Measurements from ENCODE around the gene USP17L29. TPM values are rescaled to one million over a fixed set of nuclear protein-coding genes. Genes with fewer than 3 reads are reported as not detected.

USP17L29 gene
- total RNA-seq = not detected in 2 replicates

GRCh38 chr4:9353338-9353737 is at the start of gene USP17L29:
TSS of gene USP17L29 (plus strand) at chr4:9353638. CDS start at chr4:9353638, 0 bp downstream.

GRCh38 chr4:9324865-9325264 is 28.6 kb upstream of the USP17L29 start, which contains the start of gene USP17L24:
TSS of gene USP17L24 (plus strand) at chr4:9325165. CDS start at chr4:9325165, 0 bp downstream.

GRCh38 chr4:9329611-9330010 is 23.8 kb upstream of the USP17L29 start, which contains the start of gene USP17L25:
TSS of gene USP17L25 (plus strand) at chr4:9329911. CDS start at chr4:9329911, 0 bp downstream.

GRCh38 chr4:9334358-9334757 is 19.1 kb upstream of the USP17L29 start, which contains the start of gene USP17L26:
TSS of gene USP17L26 (plus strand) at chr4:9334658. CDS start at chr4:9334658, 0 bp downstream.

GRCh38 chr4:9339103-9339502 is 14.3 kb upstream of the USP17L29 start, which contains the start of gene USP17L5:
TSS of gene USP17L5 (plus strand) at chr4:9339403. CDS start at chr4:9339403, 0 bp downstream.

GRCh38 chr4:9343848-9344247 is 9.6 kb upstream of the USP17L29 start, which contains the start of gene USP17L27:
TSS of gene USP17L27 (plus strand) at chr4:9344148. CDS start at chr4:9344148, 0 bp downstream.

GRCh38 chr4:9348593-9348992 is 4.8 kb upstream of the USP17L29 start, which contains the start of gene USP17L28:
TSS of gene USP17L28 (plus strand) at chr4:9348893. CDS start at chr4:9348893, 0 bp downstream.

GRCh38 chr4:9362829-9363228 is 9.4 kb downstream of the USP17L29 start, which contains the start of gene USP17L30:
TSS of gene USP17L30 (plus strand) at chr4:9363129. CDS start at chr4:9363129, 0 bp downstream.

Other genes with a start within 250 kb of the USP17L29 start
- not detected in 2 replicates for gene FAM90A26, start 183.2 kb upstream of the USP17L29 start, total RNA-seq
- gene USP17L10, start 143.0 kb upstream of the USP17L29 start, total RNA-seq = not detected in 2 replicates
- not detected in 2 replicates for gene USP17L11, start 138.2 kb upstream of the USP17L29 start, total RNA-seq
- gene USP17L12, start 133.5 kb upstream of the USP17L29 start, total RNA-seq = not detected in 2 replicates
- gene USP17L13, start 128.7 kb upstream of the USP17L29 start, total RNA-seq = not detected in 2 replicates
- not detected in 2 replicates for gene USP17L15, start 119.3 kb upstream of the USP17L29 start, total RNA-seq
- not detected in 2 replicates for gene USP17L17, start 109.8 kb upstream of the USP17L29 start, total RNA-seq
- gene USP17L18, start 105.0 kb upstream of the USP17L29 start, total RNA-seq = not detected in 2 replicates
- gene USP17L19, start 100.3 kb upstream of the USP17L29 start, total RNA-seq = not detected in 2 replicates
- not detected in 2 replicates for gene USP17L20, start 95.5 kb upstream of the USP17L29 start, total RNA-seq
- gene USP17L21, start 90.8 kb upstream of the USP17L29 start, total RNA-seq = not detected in 2 replicates
- not detected in 2 replicates for gene USP17L22, start 86.0 kb upstream of the USP17L29 start, total RNA-seq
- not detected in 2 replicates for gene USP17L24, start 28.5 kb upstream of the USP17L29 start, total RNA-seq
- not detected in 2 replicates for gene USP17L25, start 23.7 kb upstream of the USP17L29 start, total RNA-seq
- gene USP17L26, start 19.0 kb upstream of the USP17L29 start, total RNA-seq = not detected in 2 replicates
- not detected in 2 replicates for gene USP17L5, start 14.2 kb upstream of the USP17L29 start, total RNA-seq
- gene USP17L27, start 9.5 kb upstream of the USP17L29 start, total RNA-seq = not detected in 2 replicates
- not detected in 2 replicates for gene USP17L28, start 4.7 kb upstream of the USP17L29 start, total RNA-seq
- gene USP17L30, start 9.5 kb downstream of the USP17L29 start, total RNA-seq = not detected in 2 replicates
- not detected in 2 replicates for gene DEFB131A, start 90.8 kb downstream of the USP17L29 start, total RNA-seq

Data from articular chondrocyte of knee joint (primary cell).